ENCODE data around the gene STMN1.
A peak's percentile ranks its signal among the peaks of the same experiment; 100 is the strongest.
"Not testable (repeated sequence)": the region's sequence is repeated elsewhere in the genome, so short reads cannot be mapped to it uniquely, and the experiment has no call there.

Gene STMN1

GRCh38 chr1:25905680-25906643 is at the start of gene STMN1:
TSS of gene STMN1 (minus strand) at chr1:25906419. CDS start at chr1:25904676, 1,743 bp downstream.
- DNase-seq (ENCODE audit: insufficient read length, low spot score) (peak; percentile 59), FAIRE-seq (peak; percentile 43)
- peak; percentile 91 for TF ChIP-seq POLR2A (IDR thresholded peaks at IDR 0.05; ENCODE audit: low read depth, low read length)

DNA sequence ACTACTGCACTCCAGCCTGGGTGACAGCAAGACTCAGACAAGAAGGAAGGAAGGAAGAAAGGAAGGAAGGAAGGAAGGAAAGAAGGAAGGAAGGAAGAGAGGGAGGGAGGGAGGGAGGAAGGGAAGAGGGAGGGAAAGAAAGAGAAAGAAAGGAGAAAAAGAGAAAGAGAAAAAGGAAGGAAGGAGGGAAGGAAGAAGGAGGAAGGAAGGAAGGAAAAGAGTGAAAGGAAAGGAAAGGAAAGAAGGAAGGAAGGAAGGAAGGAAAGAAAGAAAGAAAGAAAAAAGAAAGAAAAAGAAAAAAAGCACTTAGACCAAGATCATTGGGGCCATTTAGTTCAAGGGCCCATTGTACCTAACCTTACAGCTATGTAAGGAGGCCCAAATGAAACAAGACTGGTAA is 49.3 kb upstream of the STMN1 start:
- no peak for TF ChIP-seq POLR2A (IDR thresholded peaks at IDR 0.05; ENCODE audit: low read depth, low read length)
- DNase-seq (ENCODE audit: insufficient read length, low spot score) (no peak), FAIRE-seq (no peak)

GRCh38 chr1:25954282-25954938 is 48.2 kb upstream of the STMN1 start:
- no peak for TF ChIP-seq POLR2A (IDR thresholded peaks at IDR 0.05; ENCODE audit: low read depth, low read length)
- FAIRE-seq (no peak), DNase-seq (ENCODE audit: insufficient read length, low spot score) (no peak)

DNA sequence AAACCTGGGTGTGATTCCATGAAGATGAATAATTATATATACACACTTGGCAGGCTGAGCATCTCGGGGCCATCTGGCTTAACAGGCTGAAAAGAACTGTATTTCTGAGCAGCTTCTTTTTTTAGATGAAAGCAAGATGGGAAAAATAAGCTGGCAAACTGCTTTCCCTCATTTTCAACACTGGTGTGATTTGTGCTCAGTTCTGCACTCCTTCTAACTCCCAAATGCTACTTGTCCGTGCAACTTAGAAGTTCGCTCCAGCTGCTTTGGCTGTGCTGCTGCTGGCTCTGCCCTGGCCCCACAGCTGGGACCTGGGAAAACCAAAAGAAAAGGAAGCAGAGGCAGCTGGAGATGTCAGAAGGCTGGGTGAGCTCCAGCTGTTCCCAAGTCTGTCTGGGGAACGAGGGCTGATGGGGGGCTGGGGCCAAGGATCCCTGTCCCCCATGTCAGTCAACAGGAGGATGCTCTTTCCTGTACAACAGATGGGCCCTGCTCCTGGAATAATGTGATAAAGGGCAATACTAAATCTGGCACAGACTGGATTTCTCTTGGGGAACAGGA is 46.7 kb upstream of the STMN1 start:
- FAIRE-seq (no peak), DNase-seq (ENCODE audit: insufficient read length, low spot score) (no peak)
- no peak for TF ChIP-seq POLR2A (IDR thresholded peaks at IDR 0.05; ENCODE audit: low read depth, low read length)

DNA sequence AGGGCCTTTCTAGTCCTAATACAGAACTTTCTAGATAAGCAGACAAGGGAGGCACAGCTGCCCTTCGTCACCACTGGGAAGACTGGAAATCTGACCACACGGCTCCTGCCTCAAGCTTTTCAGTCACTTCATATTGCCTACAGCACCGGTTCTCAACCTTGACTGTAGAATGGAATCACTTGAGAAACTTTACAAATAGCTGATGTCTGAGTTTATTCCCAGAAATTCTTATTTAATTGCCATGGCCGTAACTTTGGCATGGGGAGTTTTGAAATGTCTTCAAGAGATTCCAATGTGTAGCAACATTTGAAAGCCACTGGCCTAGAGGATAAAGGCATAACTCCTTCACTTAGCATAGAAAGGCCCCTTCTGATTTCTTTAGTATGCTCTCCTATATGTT is 42.4 kb upstream of the STMN1 start:
- DNase-seq (ENCODE audit: insufficient read length, low spot score), result no peak
- TF ChIP-seq POLR2A (IDR thresholded peaks at IDR 0.05; ENCODE audit: low read depth, low read length), result no peak
- FAIRE-seq, result no peak

GRCh38 chr1:25947027-25947426 is 40.8 kb upstream of the STMN1 start:
- DNase-seq (ENCODE audit: insufficient read length, low spot score) (no peak), FAIRE-seq (no peak)
- no peak for TF ChIP-seq POLR2A (IDR thresholded peaks at IDR 0.05; ENCODE audit: low read depth, low read length)

DNA sequence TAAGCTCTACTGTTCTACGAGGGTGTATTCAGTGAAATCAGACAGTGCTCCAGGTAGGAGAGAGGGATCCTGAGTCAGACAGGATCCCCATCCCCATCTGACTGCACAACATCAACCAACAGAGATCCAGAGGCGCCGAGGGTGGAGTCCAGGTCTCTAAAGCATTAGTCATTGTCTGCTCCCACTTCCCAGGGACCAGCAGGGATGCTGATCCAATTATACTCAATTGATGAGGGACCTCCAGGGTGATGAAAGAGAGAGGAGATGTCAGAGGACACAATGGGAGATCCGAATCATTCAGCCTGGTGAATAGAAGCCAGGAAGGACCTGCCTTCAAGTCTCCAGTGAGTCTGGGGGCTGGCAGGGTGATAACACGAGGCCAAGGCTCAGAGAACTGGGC is 39.5 kb upstream of the STMN1 start:
- TF ChIP-seq POLR2A (IDR thresholded peaks at IDR 0.05; ENCODE audit: low read depth, low read length), result no peak
- no peak for FAIRE-seq
- DNase-seq (ENCODE audit: insufficient read length, low spot score), result no peak

- no peak for FAIRE-seq
- DNase-seq (ENCODE audit: insufficient read length, low spot score), result no peak
- no peak for TF ChIP-seq POLR2A (IDR thresholded peaks at IDR 0.05; ENCODE audit: low read depth, low read length)
These were observed 38.8 kb upstream of the STMN1 start for GRCh38 chr1:25944986-25945385.

GRCh38 chr1:25943511-25943910 is 37.3 kb upstream of the STMN1 start:
- not testable (repeated sequence) for DNase-seq (ENCODE audit: insufficient read length, low spot score); FAIRE-seq

DNA sequence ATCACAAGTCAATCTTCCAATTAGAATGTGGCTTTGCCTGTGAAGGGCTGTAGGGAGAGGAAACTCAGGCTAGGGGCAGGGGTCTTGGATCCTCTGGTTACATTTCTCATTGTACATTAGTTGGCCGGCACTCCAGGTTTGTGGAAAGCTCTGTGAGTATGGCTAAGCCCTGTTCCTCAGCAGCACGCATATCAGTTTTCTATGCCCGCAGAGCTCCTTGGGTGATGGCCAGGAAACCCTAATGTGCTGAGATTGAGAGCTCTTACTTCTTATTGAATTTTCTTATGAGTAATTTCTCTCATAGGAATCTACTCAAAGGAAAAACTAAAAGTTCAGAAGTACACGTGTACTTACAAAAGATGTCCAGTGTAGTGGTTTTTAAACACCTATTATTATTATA is 30.7 kb upstream of the STMN1 start:
- no peak for TF ChIP-seq POLR2A (IDR thresholded peaks at IDR 0.05; ENCODE audit: low read depth, low read length)
- no peak for DNase-seq (ENCODE audit: insufficient read length, low spot score)
- no peak for FAIRE-seq

GRCh38 chr1:25933479-25934365 is 27.5 kb upstream of the STMN1 start:
- TF ChIP-seq POLR2A (IDR thresholded peaks at IDR 0.05; ENCODE audit: low read depth, low read length), result no peak
- FAIRE-seq, result no peak
- no peak for DNase-seq (ENCODE audit: insufficient read length, low spot score)

- not testable (repeated sequence) for DNase-seq (ENCODE audit: insufficient read length, low spot score); FAIRE-seq
These were observed 26.7 kb upstream of the STMN1 start for GRCh38 chr1:25932811-25933400.

- FAIRE-seq, result no peak
- no peak for TF ChIP-seq POLR2A (IDR thresholded peaks at IDR 0.05; ENCODE audit: low read depth, low read length)
- no peak for DNase-seq (ENCODE audit: insufficient read length, low spot score)
These were observed 26.1 kb upstream of the STMN1 start for GRCh38 chr1:25932321-25932720.

Data from H54 (cell line).